Subcutaneous adipose tissue (tissue), 4 donors: ENCODE measurements around the gene RSU1. TPM values are rescaled to one million over a fixed set of nuclear protein-coding genes. Genes with fewer than 3 reads are reported as not detected.

Source experiments
- CTCF ChIP-seq: fragments of 450-650 bp; IDR thresholded peaks from one replicate; pipeline ENCODE4 v1.5.1; 2016; ENCODE audit warnings: low read depth, mild to moderate bottlenecking, control low read depth, antibody characterized with exemption, moderate library complexity
- total RNA-seq, 4 donors: library from RNA; depleted of rRNA; stranded (reverse); fragments of >200 nt; gene quantifications; one replicate each; pipeline ENCODE4 v1.1.0, GENCODE V29; 2016

RSU1 gene
- total RNA-seq, 4 donors from 2014 or later: 57.0 to 147 (median 99.7) TPM

GRCh38 chr10:16698461-16698860 lies 118.8 kb downstream of the RSU1 start:
- TF ChIP-seq CTCF: no peak

GRCh38 chr10:16690417-16690816 lies 126.8 kb downstream of the RSU1 start:
- no peak for TF ChIP-seq CTCF

GRCh38 chr10:16689696-16690095 lies 127.5 kb downstream of the RSU1 start:
- TF ChIP-seq CTCF: no peak

GRCh38 chr10:16689227-16689626 lies 128.0 kb downstream of the RSU1 start:
- no peak for TF ChIP-seq CTCF

GRCh38 chr10:16686054-16686902 lies 130.9 kb downstream of the RSU1 start:
- TF ChIP-seq CTCF: no peak

- no peak for TF ChIP-seq CTCF
Observed at GRCh38 chr10:16685551-16685950, 131.7 kb downstream of the RSU1 start.

- no peak for TF ChIP-seq CTCF
Observed at GRCh38 chr10:16681521-16681920, 135.7 kb downstream of the RSU1 start.
